GM21723 (cell line): ENCODE measurements around the gene MGLL.
A peak's percentile ranks its signal among the peaks of the same experiment; 100 is the strongest.
"Not testable (repeated sequence)": the region's sequence is repeated elsewhere in the genome, so short reads cannot be mapped to it uniquely, and the experiment has no call there.

ENCODE experiments used
- ATAC-seq: cut with Tn5 transposase; IDR thresholded peaks from one replicate; pipeline ENCODE4 v1.9.1; 2021; ENCODE audit warnings: mild to moderate bottlenecking, moderate library complexity; ENCODE audit not compliant: unreplicated experiment

MGLL gene

DNA sequence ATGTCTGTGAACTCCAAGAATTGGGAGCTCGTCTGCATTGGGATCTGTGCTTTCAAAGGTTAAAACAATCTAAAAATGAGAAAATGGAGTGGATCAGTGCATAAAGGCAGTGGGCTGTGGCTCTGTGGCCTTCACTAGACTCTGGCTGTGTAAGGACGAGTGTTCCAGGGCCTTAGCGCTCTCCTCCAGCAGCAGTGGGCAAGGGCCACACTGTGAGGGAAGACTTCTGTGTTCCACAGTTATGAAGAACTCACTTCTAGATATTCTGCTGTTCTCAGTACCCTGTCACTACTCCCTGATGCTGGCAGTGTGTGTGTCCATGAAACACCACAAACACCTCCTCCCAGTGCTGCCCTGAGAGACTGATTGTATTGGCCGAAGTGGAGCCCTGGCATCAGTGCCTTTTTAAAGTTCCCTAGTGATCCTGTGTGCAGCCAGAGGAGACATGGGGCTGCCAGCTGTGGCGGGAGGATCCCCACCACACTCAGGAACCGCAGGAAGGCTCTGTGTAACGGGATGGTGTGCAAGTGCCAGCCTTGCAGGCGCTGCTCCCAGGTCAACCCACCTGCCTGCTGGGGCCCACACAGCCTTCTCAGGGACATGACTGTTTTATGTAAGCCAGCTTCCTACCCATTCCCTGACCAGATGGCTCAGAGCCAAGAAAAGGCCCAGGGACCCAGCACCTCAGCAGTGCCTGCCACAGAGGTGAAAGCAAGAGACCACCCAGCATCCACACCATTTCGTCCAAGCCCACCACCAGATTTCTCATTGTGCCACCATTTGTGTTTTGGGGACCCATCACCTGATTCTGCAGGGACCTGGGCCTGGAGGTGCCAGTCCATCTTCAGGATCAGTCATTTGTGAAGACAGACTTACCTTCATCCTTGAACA lies 109.2 kb downstream of the MGLL start:
- no peak for ATAC-seq

DNA sequence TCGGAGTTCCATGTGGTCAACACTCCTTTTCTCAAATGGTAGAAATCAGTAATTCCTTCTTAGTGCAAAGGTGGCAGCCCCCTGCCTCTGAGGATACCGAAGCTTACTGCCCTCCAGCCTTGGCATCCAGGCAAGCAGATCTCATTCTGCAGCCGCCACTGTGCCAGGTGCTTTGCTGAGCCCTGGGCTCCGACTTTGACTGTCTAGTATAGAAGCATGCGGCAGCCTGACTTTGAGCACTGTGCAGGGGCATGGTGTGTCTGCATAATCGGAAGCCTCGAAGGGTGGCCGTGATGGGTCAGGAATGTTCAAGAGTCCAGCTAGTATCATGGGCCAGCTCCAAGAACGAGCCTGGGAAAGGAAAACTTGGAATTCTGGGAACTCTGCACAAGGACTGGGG lies 109.9 kb downstream of the MGLL start:
- ATAC-seq = no peak

DNA sequence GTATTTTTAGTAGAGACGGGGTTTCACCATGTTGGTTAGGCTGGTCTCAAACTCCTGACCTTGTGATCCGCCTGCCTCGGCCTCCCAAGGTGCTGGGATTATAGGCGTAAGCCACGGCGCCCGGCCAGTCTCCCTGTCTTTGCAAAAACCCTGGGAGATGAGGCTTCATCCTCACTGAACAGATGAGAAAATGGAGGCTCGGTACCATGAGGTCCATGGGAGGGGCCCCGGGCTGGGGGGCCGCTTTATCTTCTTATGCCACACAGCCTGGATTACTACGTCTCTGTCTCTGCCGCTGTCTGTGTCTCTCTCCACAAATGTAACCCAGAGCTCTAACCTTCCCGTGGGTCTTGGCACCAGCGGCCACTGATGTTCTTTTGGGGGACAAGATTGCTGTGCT lies 110.4 kb downstream of the MGLL start:
- ATAC-seq = no peak

DNA sequence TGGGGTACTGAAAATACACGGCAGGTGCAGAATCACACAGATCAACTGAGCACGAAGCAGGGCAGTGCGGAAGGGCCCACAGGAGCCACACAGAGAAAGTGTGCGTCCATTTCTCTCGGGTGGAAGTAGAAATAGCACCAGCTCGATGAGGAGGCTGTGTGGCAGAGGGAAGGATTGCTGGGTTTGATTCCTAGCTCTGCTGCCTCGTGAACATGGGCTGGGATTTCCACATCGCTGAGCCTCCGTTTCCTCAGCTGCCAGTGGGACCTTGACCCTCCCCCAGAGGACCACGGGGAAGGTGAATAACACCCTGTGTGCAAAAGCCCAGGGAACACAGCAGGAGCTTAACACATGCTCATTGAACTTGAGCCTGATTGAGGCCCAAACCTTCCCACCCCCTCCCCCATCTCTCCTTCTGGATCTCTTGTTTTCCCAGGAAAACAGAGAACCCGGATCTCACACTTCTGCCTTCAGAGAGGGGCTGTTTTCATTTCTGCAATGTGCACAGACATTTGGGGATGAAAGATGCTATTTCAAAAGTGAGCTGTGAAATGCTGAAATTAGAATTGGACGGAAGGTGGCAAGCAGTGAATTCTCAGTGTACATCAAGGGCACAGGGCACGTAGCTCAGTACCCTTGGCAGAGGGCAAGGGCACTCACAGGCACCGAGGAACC lies 111.2 kb downstream of the MGLL start:
- ATAC-seq = no peak

DNA sequence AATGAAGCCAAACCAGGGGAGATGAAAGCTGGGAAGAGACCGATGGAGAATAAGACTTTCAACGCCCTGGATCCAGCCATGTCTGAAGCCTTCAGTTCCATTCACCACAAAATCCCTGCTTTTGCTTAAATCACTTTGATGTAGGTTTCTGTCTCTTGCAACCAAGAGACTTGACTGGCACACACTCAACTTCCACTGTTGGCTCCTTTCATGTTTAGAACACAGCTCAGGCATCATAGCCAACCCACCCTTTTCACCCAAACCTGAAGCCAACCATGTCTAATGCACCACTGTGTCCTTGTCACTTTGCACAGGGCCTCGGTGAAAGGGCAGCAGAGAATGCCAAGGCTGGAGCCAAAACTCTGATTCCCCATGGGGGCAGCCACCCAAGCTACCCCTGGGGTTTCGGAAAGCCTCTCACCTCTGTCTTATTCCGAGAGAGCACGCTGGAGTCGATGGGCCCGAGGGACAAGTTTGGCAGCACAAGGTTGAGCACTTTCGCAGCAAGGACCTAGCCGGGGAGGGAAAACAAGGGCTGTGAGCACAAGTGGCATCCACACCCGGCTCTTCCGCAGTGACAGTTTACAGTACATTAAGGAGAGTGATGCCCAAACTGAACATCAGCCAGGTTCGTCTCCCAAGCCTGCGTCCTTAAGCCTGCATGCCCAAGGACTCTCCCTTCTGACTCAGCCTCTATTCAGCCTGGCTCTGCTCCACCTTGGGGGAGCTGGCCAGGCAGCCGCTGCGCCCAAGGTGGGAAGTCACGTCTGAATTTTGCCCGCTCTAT lies 112.0 kb downstream of the MGLL start:
- ATAC-seq = no peak

DNA sequence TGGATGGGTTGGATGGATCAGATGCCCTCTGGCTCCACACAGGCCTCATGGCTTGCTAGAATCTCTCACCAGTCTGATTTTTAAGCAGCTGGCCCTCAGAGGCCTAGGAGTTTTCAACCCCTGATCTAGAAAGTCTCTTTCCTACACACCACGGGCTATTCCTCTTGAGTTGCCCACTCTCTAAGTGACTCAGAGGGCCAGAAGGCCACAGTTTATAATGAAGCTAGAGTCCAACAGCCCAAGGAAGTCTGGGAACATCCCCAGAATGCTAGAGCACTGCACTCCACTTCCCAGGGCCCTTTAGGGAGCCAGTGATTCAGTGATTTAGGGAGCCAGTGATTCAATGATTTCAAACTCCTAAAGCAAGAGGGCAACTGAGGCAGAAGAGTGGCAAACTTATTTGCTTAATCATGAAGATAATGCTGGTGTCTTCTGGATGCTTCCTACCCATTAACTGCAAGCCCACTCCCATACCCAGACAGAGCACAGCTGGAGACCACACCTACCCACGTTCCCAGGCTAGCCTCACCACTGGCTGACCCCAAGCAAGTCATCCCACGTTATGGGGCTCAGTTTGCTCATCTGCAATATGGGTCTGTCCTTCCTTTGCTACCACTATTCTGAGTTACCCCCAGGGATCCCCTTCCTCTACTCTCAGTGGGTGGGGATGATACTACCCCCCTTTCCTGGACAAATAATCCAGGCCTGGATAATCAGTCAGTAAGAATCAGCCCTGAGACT lies 112.8 kb downstream of the MGLL start:
- ATAC-seq = no peak

DNA sequence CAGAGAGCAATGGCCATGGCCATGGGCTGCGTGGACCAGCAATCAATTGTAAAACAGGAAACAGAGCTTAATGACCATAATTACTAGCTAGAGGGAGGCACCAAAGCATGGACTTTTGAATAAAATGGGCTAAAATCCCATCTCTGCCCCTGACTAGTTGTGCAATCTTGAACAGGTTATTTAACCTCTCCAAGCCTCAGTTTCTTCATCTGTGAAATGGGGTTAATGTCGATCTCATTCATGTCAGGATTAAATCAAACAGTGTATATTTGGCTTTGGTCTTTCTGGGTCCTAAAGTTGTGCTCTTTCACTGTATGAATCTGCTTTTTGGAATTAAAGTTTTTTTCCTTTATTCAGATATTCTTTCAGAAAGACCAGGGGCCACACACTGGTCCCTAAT lies 113.5 kb downstream of the MGLL start:
- no peak for ATAC-seq

DNA sequence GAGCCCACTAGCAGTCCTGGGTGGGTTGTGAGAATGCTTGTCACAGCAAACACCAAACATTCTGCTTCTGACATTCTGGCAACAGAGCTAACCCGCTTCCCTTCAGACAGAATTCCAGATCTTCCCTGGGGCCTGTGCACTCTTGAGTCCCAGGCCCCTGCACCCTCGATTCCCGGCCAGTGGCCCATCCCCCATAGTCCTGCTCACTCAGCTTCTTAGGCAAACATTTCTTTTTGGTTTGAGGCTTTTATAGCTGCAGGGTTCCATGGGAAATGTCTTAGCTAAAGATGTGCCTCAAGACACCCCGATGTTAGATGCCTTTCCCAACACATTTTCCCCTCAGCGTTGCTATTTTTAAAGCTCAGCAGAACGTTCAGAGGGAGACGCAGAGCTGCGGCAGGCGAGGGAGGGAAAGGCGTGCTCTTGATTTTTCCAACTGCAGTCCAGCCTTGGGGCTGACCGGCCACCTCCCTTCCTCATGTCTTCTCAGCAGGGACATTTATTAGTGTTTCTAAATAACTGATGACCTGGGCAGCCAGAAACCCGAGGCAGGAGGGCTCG lies 114.4 kb downstream of the MGLL start:
- no peak for ATAC-seq

DNA sequence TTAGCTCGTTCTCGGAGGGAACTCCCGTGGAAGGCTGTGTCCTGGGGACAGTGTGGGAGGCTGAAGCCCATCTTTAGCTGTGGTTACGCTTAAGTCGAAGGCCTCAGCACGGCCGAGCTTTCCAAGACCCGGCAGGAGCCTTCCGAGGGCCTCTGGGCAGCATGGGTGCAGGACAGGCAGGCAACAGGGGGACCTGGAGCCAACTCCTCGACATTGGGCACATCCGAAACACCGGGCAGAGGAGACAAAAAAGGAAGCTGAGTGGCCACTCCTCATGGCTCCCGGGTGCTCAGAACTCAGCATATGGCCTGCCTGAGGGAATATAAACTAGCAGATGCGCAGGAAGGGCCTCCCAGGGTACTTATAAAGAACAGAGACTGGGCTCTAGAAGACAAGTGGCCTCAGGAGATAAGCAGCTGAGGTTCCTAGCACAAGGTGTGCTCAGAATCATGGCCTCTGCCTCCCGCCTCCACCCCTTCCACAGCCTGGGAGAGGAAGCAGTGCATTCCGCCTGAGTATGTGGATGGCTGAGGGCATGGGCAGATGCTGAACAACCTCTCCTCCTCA lies 115.4 kb downstream of the MGLL start:
- no peak for ATAC-seq

DNA sequence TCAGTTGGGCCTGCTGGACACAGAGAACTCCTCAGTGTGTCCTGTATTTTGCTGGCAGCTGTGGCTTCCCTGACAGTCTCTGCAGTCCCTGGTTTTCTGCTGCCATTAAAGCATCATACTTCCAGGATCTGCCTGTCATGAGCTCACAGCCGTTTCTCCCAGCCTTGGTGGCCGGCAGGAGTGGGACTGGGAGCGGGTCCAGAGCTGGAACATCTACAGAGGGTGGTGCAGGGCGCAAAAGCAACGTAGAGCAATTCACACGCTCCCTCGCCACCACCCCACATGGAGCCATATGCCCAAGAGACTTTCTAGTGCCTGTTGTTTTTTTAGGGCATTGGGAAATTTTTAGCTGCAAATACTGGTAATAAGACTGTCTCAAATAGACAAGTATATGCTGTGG lies 116.0 kb downstream of the MGLL start:
- ATAC-seq = no peak

DNA sequence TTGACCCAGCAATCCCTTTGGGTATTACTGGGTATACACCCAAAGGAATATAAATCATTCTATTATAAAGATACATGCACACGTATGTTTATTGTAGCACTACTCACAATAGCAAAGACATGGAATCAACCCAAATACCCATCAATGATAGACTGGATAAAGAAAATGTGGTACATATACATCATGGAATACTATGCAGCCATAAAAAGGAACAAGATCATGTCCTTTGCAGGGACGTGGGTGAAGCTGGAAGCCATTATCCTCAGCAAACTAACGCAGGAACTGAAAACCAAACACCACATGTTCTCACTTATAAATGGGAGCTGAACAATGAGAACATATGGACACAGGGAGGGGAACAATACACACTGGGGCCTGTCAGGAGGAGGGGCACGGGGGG lies 117.5 kb downstream of the MGLL start:
- ATAC-seq = not testable (repeated sequence)

DNA sequence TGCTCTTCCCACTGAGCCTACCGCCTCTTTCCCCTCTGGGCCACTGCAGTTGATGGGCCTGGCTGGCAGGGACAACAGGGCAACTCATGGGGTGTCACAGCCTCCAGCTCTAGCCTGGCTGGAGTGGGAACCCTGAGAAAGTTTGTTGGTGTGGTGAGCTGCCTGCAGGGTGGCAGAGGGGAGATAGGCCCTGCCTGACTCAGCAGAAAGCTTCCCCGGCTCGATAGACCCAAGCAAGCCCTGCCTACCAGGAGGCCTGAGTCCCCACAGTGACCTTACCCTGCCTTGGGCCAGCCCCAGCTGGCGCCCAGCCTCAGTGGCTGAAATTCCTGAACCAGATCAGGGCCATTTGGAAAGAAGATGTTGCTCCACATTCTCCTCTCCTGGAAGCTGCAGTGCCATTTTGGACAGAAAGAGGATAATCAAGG lies 120.2 kb downstream of the MGLL start:
- ATAC-seq = no peak

DNA sequence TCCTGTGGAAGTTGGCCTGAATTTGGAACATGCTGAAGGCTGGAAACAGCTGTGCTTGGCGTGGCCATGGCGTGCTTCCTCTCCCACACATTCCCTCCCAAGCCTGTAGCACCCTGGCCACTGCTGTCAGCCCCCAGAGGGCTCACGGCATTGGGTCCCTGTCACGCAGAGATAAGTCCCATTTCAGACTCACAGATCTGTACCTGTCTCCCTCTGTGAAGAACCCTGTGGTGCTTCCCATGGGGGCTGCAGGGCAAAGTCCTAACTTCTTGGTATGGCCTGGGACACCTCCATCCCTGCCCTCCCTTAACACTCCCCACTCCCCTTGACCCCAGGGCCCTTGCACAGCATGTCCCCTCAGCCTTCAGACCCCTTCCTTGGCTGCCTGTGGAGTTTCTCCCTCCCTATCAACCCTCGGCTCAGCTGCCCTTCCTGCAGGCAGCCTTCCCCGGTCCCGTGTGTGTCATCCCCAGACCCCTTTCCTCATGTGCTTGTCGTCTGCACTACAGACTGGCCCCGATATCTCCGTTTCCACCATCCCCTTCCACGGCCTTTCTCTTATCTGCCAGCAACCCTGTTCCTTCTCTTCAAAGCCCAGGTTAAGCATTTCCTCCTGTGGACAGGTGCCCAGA lies 120.9 kb downstream of the MGLL start:
- no peak for ATAC-seq

DNA sequence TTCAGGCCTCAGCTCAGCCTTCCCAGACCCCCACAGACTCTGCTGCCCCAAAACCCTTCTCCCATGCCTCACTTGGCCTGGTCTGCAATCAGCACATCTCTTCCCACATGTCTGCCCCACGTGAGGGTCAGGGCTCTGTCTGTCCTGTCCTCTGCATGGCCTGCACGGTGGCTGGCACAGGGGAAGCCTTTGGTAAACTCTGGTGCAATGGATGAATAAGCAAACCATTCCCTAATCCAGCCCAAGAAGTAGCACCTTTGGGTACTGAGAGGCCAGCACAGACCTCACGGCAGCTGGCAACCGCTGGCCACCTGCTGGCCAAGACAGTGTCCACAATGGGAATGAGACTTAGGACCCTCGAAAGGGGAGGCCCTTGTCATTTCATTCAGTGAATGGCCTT lies 121.9 kb downstream of the MGLL start:
- ATAC-seq = no peak

DNA sequence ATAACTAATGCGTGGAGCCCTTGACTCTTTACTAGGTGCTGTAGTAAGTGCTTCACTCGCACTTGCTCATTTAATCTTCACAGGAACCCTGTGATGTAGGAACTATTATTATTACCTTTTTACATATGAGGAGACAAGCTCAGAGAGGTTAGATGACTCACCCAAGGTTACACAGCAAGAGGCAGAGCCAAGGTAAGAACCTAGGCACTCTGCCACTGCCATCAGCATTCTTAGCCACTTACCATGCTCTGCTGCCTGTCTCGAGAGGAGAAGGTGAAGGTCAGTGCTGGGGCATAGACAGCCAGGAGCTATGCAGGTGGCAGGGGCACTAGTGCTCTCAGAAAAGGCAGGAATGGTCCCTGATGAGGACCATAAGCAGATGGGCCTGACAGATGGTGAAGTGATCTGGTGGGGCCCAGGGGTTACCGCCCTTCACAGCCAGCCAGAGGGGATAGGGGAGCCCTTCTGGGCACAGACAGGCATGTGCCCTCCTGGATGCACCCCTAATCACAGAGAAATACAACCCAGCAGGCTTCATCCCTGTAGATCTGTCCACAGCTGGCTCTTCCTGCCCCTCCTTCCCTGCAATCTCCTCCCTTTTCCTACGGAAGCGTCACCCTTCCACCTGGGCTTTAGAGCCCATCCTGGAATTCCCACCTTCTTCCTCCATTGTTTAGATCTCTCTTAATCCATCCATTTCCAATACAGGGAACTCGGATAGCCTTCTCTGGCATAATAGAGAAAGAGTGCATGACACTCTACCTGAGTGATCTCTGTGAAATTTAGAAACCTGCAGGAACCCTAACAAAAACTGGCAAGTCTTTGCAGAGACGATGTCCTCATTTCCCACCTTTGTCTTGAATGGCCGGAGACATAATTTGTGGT lies 122.7 kb downstream of the MGLL start:
- no peak for ATAC-seq

DNA sequence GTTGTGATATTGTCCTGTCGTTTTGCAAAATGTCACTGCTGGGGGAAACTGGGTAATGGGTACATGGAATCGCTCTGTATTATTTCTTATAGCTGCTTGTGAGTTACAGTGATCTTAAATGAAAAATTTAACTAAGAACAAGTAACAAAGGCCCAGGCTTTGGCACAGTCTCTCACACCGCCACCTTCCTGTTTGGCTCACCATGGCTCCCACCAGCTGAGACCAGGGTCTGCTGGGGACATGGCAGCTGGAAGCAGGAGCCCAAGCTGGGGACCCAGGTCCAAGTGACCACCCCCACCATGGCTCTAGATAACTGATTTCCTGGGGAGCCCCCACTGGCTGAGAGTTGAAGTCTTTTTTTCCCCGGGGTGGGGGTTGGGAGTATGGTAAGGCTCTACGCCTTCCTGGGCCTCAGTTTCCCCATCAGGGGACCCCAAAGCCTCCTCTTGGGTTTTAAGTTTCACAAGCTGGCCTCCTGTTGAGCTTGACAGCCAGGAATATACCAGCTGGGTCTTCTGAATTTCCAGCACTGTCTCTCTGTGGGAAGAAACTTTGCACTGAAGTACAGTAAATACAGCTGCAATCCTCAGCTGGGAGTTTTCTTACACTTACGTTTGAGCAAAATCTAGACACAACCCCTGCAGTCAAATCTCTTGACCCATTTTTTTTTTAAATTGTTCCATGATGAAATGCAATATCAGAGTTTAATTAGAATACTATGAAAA lies 123.5 kb downstream of the MGLL start:
- no peak for ATAC-seq

DNA sequence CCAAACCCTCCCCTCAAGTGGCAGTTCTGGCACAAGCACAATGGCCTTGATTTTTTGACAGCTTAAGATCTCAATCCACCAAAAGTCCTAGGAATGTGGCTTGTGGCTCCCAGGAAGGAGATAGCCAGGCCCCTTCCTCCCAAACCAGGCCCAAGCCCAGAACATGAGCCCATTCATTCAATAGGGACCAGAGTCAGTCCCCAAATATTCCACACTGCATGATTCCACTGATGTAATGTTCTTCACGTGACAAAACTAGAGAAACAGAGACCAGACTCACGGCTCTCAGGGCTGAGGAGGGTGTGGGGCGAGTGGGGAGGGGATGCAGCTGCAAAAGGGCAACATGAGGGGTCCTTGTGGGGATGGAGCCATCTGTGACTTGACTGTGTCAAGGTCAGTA lies 124.0 kb downstream of the MGLL start:
- ATAC-seq = no peak

DNA sequence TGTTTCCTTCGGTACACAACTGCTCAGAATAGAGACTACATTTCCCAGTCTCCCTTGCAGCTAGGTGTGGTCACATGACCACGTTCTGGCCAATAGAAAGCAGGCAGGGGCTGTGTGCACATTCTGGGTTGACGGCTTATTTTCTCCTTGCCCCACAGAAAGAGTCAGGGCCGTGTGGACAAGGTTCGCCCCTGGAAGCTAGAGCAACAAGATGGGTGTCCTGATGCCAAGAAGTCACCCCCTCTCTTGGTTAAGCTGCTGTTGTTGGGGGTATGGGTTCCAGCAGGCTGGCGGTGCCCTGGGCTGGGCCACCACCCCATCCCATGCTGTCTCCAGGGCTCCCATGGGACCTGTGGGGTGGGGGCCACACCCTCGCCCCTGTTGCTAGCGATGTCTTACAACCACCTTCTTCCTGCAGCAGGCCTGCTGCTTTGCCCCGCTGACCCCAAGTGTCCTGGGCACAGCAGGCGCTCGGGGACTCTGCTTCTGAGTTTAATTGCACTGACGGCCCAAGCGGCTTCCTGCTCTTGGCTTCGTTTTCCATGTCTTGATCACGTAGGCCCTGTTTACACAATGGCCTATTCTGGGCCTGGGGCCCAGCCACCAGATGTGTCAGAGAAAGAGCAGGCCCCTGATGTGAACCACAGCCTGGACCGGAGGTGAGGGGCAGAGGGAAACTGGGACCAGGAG lies 124.6 kb downstream of the MGLL start:
- peak; percentile 71 for ATAC-seq
